MM.1S (cell line): ENCODE results near the gene SFXN4.

Experiments
- DNase-seq: peaks from one replicate; pipeline ENCODE4 v3.0.0-alpha.2; 2015
- H2AFZ ChIP-seq: fragments of 300-600 bp; sonication (generic); 2 replicates; pipeline ENCODE4 v1.6.0; 2016; ENCODE audit warnings: antibody characterized with exemption, low read length
- H3F3A ChIP-seq: fragments of 300-600 bp; sonication (generic); 2 replicates; pipeline ENCODE4 v1.6.1; 2016; ENCODE audit warnings: mild to moderate bottlenecking, antibody characterized with exemption, low read length, moderate library complexity, mixed read lengths; ENCODE audit not compliant: insufficient read depth
- H3K27ac ChIP-seq: fragments of 300-600 bp; sonication (generic); 2 replicates; pipeline ENCODE4 v1.5.1; 2016; ENCODE audit warnings: mild to moderate bottlenecking, low read length
- H3K27me3 ChIP-seq: fragments of 300-600 bp; sonication (generic); replicated peaks from 2 replicates; pipeline ENCODE4 v1.6.0; 2016; ENCODE audit warnings: low read length; ENCODE audit not compliant: insufficient read depth
- H3K36me3 ChIP-seq: fragments of 300-600 bp; sonication (generic); replicated peaks from 2 replicates; pipeline ENCODE4 v1.6.1; 2016; ENCODE audit warnings: mild to moderate bottlenecking, low read length, mixed read lengths; ENCODE audit not compliant: insufficient read depth
- H3K4me1 ChIP-seq: fragments of 300-600 bp; sonication (generic); 2 replicates; pipeline ENCODE4 v1.6.1; 2016; ENCODE audit warnings: low read length, mixed read lengths
- H3K4me2 ChIP-seq: fragments of 300-600 bp; sonication (generic); 2 replicates; pipeline ENCODE4 v1.6.0; 2016; ENCODE audit warnings: low read depth, low read length
- H3K4me3 ChIP-seq: fragments of 300-600 bp; sonication (generic); 2 replicates; pipeline ENCODE4 v1.5.1; 2016; ENCODE audit warnings: low read length, mixed read lengths
- H3K79me2 ChIP-seq: fragments of 300-600 bp; sonication (generic); 2 replicates; pipeline ENCODE4 v1.6.1; 2016; ENCODE audit warnings: mixed run types, low read length, mixed read lengths
- H3K9ac ChIP-seq: fragments of 300-600 bp; sonication (generic); 2 replicates; pipeline ENCODE4 v1.6.1; 2016; ENCODE audit warnings: low read length, mixed read lengths
- H3K9me2 ChIP-seq: fragments of 300-600 bp; sonication (generic); replicated peaks from 2 replicates; pipeline ENCODE4 v1.6.1; 2016; ENCODE audit warnings: mild to moderate bottlenecking, low read length, mixed read lengths; ENCODE audit not compliant: insufficient read depth
- H3K9me3 ChIP-seq: fragments of 300-600 bp; sonication (generic); replicated peaks from 2 replicates; pipeline ENCODE4 v1.6.1; 2016; ENCODE audit warnings: mild to moderate bottlenecking, low read length, mixed read lengths; ENCODE audit not compliant: insufficient read depth
- H4K20me1 ChIP-seq: fragments of 300-600 bp; sonication (generic); 2 replicates; pipeline ENCODE4 v1.6.1; 2016; ENCODE audit warnings: mild to moderate bottlenecking, low read length, moderate library complexity, mixed read lengths; ENCODE audit not compliant: insufficient read depth
- CTCF ChIP-seq: fragments of 300-600 bp; sonication (generic); IDR thresholded peaks from 2 replicates; pipeline ENCODE4 v1.5.1; 2016; ENCODE audit warnings: antibody characterized with exemption, low read length, mixed read lengths
- EZH2 ChIP-seq: fragments of 300-600 bp; sonication (generic); optimal IDR thresholded peaks from 2 replicates; pipeline ENCODE3; 2017; ENCODE audit warnings: low read depth, mild to moderate bottlenecking, antibody characterized with exemption, low read length, mixed read lengths
- EZH2phosphoT487 ChIP-seq: fragments of 300-600 bp; sonication (generic); IDR thresholded peaks from 2 replicates; pipeline ENCODE4 v1.6.1; 2018; ENCODE audit warnings: antibody characterized with exemption, low read length

SFXN4 gene

GRCh38 chr10:119174109-119174508, 8.6 kb upstream of the SFXN4 start:
- H3K4me3 ChIP-seq, result no peak overlapping the region
- no peaks in the 10 kb centered on the region for H4K20me1 ChIP-seq
- no peak for TF ChIP-seq EZH2phosphoT487
- TF ChIP-seq EZH2, result no peak
- TF ChIP-seq CTCF, result no peak
- no peaks in the 10 kb centered on the region for H3K9me3 ChIP-seq
- H3K9me2 ChIP-seq, result no peaks in the 10 kb centered on the region
- H3K27me3 ChIP-seq, result no peaks in the 10 kb centered on the region
- peaks cover 3% of the 10 kb centered on the region; the same call in 1 of the 2 replicates for H3K4me1 ChIP-seq
- no peak overlapping the region for H3K9ac ChIP-seq
- peaks cover 30% of the 10 kb centered on the region for H3K36me3 ChIP-seq
- no peak overlapping the region for H3K4me2 ChIP-seq
- no peaks in the 10 kb centered on the region; the same call in 1 of the 2 replicates for H3F3A ChIP-seq
- H2AFZ ChIP-seq, result no peak overlapping the region
- DNase-seq, result no peak
- peaks cover 54% of the 10 kb centered on the region for H3K79me2 ChIP-seq
- no peak overlapping the region for H3K27ac ChIP-seq

- H3K9me2 ChIP-seq, result no peaks in the 10 kb centered on the region
- H3K27me3 ChIP-seq, result no peaks in the 10 kb centered on the region
- no peaks in the 10 kb centered on the region; the same call in 1 of the 2 replicates for H3F3A ChIP-seq
- no peak for TF ChIP-seq EZH2
- TF ChIP-seq EZH2phosphoT487, result no peak
- TF ChIP-seq CTCF, result no peak
- no peak overlapping the region for H3K4me3 ChIP-seq
- H3K9me3 ChIP-seq, result no peaks in the 10 kb centered on the region
- no peak overlapping the region for H3K9ac ChIP-seq
- no peak overlapping the region for H2AFZ ChIP-seq
- H3K4me2 ChIP-seq, result no peak overlapping the region
- DNase-seq, result no peak
- no peaks in the 10 kb centered on the region for H4K20me1 ChIP-seq
- H3K36me3 ChIP-seq, result peaks cover 18% of the 10 kb centered on the region
- peaks cover 15% of the 10 kb centered on the region for H3K79me2 ChIP-seq
- H3K27ac ChIP-seq, result no peak overlapping the region
- H3K4me1 ChIP-seq, result peaks cover 8% of the 10 kb centered on the region
Measured at GRCh38 chr10:119167041-119167440, 1.5 kb upstream of the SFXN4 start.

GRCh38 chr10:119166564-119166963, 1.1 kb upstream of the SFXN4 start:
- H3K27ac ChIP-seq, result no peak overlapping the region
- H2AFZ ChIP-seq, result no peak overlapping the region
- no peaks in the 10 kb centered on the region for H3K9me2 ChIP-seq
- no peak for TF ChIP-seq EZH2
- TF ChIP-seq EZH2phosphoT487, result no peak
- TF ChIP-seq CTCF, result no peak
- peaks cover 15% of the 10 kb centered on the region for H3K79me2 ChIP-seq
- DNase-seq, result no peak
- H3F3A ChIP-seq, result no peaks in the 10 kb centered on the region; the same call in 1 of the 2 replicates
- H3K9ac ChIP-seq, result no peak overlapping the region
- H3K36me3 ChIP-seq, result peaks cover 14% of the 10 kb centered on the region
- peaks cover 8% of the 10 kb centered on the region for H3K4me1 ChIP-seq
- H4K20me1 ChIP-seq, result no peaks in the 10 kb centered on the region
- H3K27me3 ChIP-seq, result no peaks in the 10 kb centered on the region
- H3K4me2 ChIP-seq, result peak overlapping the region; percentile 97; the same call in 1 of the 2 replicates
- no peaks in the 10 kb centered on the region for H3K9me3 ChIP-seq
- H3K4me3 ChIP-seq, result no peak overlapping the region
